8988T (cell line): ENCODE data around the gene ACTG1.

Experiments used
- DNase-seq: peaks from one replicate; pipeline ENCODE4 v3.0.0; 2011

ACTG1 gene

DNA sequence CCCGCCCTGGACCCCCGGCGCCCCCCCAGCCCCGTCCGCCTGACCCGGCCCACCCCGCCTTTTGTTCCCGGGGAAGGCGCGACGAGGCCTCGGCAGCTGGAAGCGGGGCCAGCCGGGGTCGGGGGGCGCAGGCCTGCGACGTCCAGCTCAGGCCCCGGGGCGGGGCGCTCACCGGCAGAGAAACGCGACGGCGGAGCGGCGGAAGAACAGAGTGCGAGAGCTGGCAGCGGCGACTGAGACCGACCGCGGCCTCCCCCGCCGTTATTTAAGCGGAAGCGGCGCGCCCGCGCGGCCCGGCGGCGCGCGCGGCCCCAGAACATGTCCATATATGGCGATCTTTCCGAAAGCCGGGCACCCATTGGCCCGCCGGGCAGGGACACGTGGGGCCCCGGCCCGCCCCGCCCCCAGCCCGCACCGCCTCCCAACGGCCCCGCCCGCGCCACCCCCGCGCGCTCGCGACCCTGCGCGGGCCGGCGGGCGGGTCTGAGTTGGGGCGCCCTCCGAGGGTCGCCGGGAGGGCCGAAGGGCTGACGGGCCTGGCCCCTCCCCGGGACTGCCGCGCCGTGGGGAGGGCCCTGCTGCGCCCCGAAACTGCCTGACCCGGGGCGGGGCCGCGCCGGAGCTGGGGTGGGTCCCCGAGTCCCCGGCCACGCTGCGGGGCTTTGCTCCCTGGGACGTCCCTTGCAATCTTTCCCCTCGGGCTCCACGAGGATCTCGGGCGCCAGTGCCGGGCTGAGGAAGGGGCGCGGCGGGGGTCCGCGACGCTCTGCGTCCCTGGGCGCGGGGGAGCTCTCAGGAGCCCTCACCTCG, at the start of gene ACTG1:
ACTG1 (minus strand) TSS at position 238 of the 810 bp plus-strand sequence. CDS start 445 bp downstream, outside the sequence.
- peak; percentile 91 for DNase-seq

DNA sequence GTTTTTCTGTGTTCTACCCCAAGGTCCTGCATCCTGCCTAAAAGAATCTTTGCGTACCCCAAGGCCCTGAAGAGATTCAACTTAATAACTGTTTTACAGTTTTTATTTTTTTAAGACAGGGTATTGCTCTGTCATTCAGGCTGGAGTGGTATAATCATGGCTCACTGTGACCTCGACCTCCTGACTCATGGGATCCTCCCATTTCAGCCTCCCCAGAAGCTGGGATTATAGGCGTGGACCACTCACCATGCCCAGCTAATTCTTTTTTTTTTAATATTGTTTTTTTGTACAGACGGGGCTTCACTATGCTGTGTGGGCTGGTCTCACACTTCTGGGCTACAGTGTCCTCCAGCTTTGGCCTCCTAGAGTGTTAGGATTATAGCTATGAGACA, 48.9 kb upstream of the ACTG1 start:
- no peak for DNase-seq

DNA sequence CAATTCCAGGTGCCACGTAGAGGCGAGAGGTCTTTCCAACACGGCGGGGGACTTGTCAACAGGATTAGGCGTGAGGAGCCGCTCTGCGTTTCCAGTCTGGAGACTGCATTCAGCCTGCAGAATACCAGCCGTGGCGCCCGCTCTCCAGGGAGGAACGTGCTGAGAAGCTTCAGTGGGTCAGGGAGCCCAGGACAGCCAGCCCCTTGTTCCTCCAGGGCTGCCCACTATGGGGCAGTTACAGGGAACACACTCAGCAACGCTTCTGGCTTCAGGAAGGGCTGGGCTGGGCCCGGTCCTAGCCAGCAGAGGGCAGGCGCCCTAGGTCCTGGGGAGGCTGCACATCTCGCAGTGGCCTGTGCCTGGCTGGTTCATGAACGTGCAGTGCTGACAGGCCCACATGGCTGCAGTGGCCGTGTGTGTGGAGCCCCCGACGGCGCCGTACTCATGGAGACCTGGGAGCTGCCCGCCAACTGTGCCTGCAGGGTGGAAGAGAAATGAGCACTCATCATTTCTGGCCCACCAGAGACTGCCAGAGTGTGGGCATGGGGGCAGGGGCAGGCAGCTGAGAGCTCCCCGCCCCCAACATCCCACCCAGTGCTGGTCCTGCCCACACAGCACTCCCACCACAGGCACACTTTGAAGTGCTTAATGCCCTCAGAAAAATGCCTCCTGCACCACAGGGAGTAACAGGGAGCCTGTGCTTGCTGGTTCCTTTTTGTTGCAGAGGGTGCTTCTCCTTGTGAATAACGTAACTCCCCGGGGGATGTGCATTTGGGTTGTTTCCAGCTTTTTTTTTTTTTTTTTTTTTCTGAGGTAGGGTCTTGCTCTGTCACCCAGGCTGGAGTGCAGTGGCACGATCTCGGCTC, 46.6 kb upstream of the ACTG1 start:
- peak; percentile 71 for DNase-seq

GRCh38 chr17:81558115-81558468, 45.5 kb upstream of the ACTG1 start:
- no peak for DNase-seq

- DNase-seq: no peak
Measured at GRCh38 chr17:81557276-81558114, 44.9 kb upstream of the ACTG1 start.

- no peak for DNase-seq
Measured at GRCh38 chr17:81556863-81557262, 44.3 kb upstream of the ACTG1 start.

DNA sequence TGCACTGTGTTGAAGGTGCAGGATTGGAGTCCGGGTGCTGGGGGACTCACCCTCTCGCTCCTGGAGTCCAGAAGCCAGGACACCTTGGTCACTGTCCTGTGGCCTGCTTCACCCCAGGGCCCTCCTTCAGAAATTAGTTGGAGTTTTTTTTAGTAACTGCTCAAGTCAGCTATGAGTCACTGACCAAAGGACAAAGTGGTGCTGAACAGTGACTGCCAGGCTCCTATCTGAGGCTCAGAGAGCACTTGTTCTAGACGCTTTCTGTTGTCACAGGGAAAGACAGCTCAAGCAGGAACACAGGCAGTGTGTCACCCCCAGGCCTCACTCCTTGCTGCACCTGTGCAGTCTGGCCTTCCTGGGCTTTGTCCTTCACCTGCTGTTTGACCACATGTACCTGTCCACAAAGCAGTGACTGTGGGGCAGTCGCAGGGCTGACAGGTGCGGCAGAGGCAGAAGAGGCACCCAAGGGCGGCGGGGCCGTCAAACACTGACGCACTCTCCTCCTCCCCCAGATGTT, 43.6 kb upstream of the ACTG1 start:
- no peak for DNase-seq

DNA sequence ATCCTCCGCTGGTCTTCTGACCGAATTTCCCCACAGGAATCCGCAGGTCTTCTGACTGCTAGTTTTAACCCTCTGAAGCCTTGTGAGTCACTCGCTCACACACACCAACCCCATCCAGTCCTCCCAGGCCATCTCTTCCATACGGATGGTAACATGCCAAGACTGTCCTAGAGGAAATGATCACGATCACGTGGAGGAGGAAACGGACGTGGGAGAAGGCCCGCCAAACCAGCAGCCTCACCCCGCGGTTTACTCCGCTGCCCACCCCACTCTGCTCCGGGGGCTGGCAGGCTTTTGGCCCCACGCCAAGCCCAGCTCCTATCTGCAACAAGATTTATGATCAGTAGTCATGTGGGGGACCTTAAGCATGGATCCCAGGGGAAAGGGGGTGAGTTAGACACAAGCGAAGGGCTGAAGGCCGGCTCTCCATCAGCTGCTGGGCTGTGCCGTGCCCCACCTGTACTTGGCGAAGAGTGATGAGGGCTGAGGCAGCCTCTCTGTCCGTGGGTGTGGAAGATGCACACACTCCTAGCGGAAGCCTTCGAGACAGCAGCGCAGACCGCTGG, 41.1 kb upstream of the ACTG1 start:
- DNase-seq: no peak

DNA sequence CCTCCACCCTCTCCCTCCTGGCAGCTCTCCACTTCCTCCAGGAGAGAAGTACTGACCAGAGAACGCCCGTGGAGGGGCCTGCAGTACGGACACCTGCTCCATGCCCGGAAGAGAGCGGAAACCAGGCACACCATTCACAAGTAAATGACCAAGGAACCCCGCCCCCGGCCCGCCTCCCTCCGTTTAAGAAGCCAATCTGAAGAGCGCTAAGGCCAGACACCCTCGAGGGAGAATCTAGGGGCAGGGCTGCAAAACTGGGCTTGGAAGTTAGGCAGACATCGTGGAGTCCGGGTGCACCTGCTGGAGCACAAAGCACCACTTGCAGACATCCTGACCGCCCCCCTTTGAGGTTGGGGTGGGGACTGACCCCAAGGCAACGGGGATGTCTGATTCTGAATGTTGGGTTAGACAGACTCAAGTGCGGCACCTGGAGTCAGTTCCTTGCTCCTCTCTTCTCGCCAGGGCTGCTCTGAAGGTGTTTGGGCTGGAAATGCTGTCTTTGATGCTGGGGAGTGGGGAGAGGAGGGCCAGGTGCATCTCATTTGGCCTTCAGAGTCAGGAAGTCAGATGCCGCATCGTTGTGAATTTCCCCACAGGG, 40.5 kb upstream of the ACTG1 start:
- peak; percentile 83 for DNase-seq

- DNase-seq: peak; percentile 88
Measured at GRCh38 chr17:81552244-81553017, 39.8 kb upstream of the ACTG1 start, which contains the start of gene FAAP100. TSS of gene FAAP100 (minus strand) at chr17:81552353. CDS start at chr17:81552330, 23 bp downstream.

GRCh38 chr17:81551458-81552243, 39.1 kb upstream of the ACTG1 start:
- DNase-seq: no peak

GRCh38 chr17:81550830-81551457, 38.3 kb upstream of the ACTG1 start:
- no peak for DNase-seq

DNA sequence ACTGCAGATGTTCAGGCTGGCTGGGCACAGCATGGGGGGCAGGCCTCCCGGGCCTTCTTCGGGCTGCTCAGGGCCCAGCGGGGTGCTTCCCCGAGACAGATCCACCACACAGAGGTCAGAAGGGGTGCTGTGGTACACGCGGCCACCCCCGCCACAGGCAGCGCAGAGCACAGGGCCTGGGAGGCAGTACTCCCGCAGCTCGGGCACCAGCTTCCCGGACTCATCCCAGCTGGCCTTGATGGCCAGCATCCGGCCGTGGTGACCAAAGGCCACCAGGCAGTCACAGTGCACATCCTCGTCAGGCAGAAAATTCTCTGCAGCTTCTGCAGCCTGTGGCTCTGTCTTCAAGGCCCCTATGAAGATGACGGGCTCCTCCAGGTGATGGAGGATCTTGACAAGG, 37.7 kb upstream of the ACTG1 start:
- DNase-seq: no peak

GRCh38 chr17:81549826-81550225, 37.2 kb upstream of the ACTG1 start:
- no peak for DNase-seq

DNA sequence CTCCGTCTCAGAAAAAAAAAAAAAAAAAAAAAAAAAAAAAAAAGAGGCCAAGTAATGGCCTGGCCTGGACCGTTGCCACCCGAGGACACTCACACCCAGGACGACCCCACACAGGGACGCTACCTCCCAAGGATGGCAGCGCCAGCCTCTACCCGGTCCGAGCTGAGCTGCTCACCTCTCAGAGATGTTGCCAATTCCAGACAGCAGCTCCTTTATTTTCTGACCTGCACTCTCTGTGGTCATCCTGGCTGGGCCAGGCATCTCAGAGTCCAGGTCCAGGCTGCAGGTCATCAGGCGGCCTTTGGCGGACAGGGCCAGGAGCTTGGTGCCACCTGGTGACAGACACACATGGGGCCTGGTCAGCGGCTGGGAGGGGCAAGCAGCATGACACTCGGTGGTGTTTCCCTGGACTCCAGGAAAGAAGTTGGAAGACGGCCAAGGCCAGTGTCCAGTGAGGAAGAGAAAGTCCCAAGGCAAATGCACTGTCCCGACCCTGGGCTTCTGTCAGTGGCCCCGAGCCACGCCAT, 36.5 kb upstream of the ACTG1 start:
- DNase-seq: no peak

DNA sequence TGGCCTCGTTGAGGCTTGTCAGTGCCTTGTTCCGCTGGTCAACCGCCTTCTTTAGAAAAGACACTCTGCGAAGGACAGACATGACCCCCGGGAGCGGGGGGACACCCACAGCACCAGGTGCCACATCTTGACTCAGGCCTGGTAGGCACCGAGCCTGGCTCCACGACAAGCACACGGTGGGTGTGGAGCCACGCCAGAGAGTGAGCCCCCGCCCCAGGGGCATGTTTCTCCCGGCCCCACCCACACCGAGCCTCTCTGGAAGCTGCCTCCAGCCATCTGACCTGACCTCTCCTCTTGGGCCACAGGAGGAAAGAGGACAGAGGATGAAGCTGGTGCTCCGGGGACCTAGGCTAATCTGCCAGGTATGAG, 35.0 kb upstream of the ACTG1 start:
- DNase-seq: no peak

GRCh38 chr17:81546906-81547613, 34.5 kb upstream of the ACTG1 start:
- no peak for DNase-seq

GRCh38 chr17:81545160-81545949, 32.8 kb upstream of the ACTG1 start:
- no peak for DNase-seq
